Endodermal cell (in vitro differentiated cells): Measurements from ENCODE around the gene PRKD2. TPM values are rescaled to one million over a fixed set of nuclear protein-coding genes. Genes with fewer than 3 reads are reported as not detected.

Experiments
- DNase-seq: peaks from one replicate; pipeline ENCODE4 v3.0.0-alpha.2; 2017
- H3K27ac ChIP-seq: 2 replicates; pipeline ENCODE4 v1.5.1; 2013; ENCODE audit warnings: mild to moderate bottlenecking, low read depth, low read length, moderate library complexity
- H3K27me3 ChIP-seq: 2 replicates; pipeline ENCODE4 v1.6.1; 2013; ENCODE audit warnings: mild to moderate bottlenecking, low read length, moderate library complexity; ENCODE audit not compliant: insufficient read depth, control insufficient read depth, poor library complexity, severe bottlenecking
- H3K36me3 ChIP-seq: 2 replicates; pipeline ENCODE4 v1.7.0; 2013; ENCODE audit warnings: mild to moderate bottlenecking, low read length, moderate library complexity; ENCODE audit not compliant: control insufficient read depth, insufficient read depth
- H3K4me1 ChIP-seq: one replicate; pipeline ENCODE4 v1.7.0; 2013; ENCODE audit warnings: low read length; ENCODE audit not compliant: control insufficient read depth, insufficient read depth
- H3K4me3 ChIP-seq: 2 replicates; pipeline ENCODE4 v1.5.1; 2013; ENCODE audit warnings: mild to moderate bottlenecking, low read length, moderate library complexity
- H3K9ac ChIP-seq: 2 replicates; pipeline ENCODE4 v1.6.1; 2013; ENCODE audit warnings: mild to moderate bottlenecking, low read length, moderate library complexity; ENCODE audit not compliant: poor library complexity, severe bottlenecking; ENCODE audit errors: extremely low read depth
- H3K9me3 ChIP-seq: 2 replicates; pipeline ENCODE4 v1.6.1; 2013; ENCODE audit warnings: mild to moderate bottlenecking, low read length, moderate library complexity; ENCODE audit not compliant: control insufficient read depth
- H3K27ac Mint-ChIP-seq: 2 replicates; pipeline ENCODE4 v1.8.0; 2020; ENCODE audit warnings: mixed read lengths
- H3K27me3 Mint-ChIP-seq: 2 replicates; pipeline ENCODE4 v1.8.0; 2021; ENCODE audit warnings: mild to moderate bottlenecking, mixed read lengths; ENCODE audit not compliant: insufficient read depth
- H3K36me3 Mint-ChIP-seq: 2 replicates; pipeline ENCODE4 v1.8.0; 2020; ENCODE audit warnings: low read depth, mixed read lengths
- H3K4me1 Mint-ChIP-seq: 2 replicates; pipeline ENCODE4 v1.8.0; 2020; ENCODE audit warnings: mixed read lengths
- H3K4me3 Mint-ChIP-seq: 2 replicates; pipeline ENCODE4 v1.8.0; 2020; ENCODE audit warnings: mild to moderate bottlenecking, moderate library complexity, mixed read lengths
- H3K9me3 Mint-ChIP-seq: 2 replicates; pipeline ENCODE4 v1.8.0; 2020; ENCODE audit warnings: mild to moderate bottlenecking, mixed read lengths
- WGBS, 2 experiments: methylation state at CpG; one replicate each; pipeline versions ENCODE4 v1.1.5 to v1.1.7; 2013; ENCODE audit warnings: missing lambda C conversion rate in 2 of 2, mixed read lengths in 1 of 2; ENCODE audit not compliant: insufficient coverage in 1 of 2, insufficient read length in 1 of 2; 5-methylcytosine and 5-hydroxymethylcytosine counted together
- total RNA-seq, 2 donors: library from RNA; stranded (reverse); fragmentation: NEBNext Ultra II Directional in 1 of 2; extraction: Animal tissue kit (Norgen Biotek cat#: 25700) in 1 of 2; gene quantifications; 2 replicates in 1 of 2; 3 replicates in 1 of 2; pipeline ENCODE4 v1.2.1, GENCODE V29; 2021
- TF ChIP-seq, protein P1 (sequence below): fragments of 200-600 bp; sonication (generic); conservative IDR thresholded peaks from 2 replicates; pipeline ENCODE4 v1.5.0; 2021; ENCODE audit warnings: antibody characterized with exemption, mild to moderate bottlenecking

The PRKD2 gene
- total RNA-seq, 2 donors from 2014 or later = 80.5 to 90.8 TPM

DNA sequence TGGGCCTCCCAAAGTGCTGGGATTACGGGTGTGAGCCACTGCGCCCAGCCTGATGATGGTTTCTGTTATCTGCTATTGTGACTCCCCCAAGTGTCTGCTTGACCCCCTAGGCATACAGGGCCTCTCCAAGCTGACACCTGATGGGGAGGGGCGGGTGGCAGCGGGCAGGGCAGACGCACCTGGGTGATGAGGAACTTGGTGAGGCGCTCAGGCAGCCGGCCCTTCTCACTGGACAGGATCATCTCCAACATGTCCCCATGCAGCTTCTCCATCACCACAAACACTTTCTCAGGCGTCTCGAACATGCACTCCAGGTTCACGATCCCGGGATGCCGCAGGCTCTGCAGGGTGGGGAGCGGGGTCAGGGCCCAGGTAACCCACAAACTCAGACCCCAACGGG, 27.6 kb downstream of the PRKD2 start:
- Histone ChIP-seq H3K9me3 (peaks cover 8% of the 10 kb centered on the region), H3K9ac (no peak overlapping the region), H3K27me3 (no peaks in the 10 kb centered on the region), H3K4me1 (no peaks in the 10 kb centered on the region), H3K36me3 (peaks cover 78% of the 10 kb centered on the region), H3K27ac (no peak overlapping the region), H3K4me3 (no peak overlapping the region)
- Mint-ChIP-seq H3K36me3 (peaks cover 88% of the 10 kb centered on the region), H3K27ac (no peak overlapping the region), H3K27me3 (no peaks in the 10 kb centered on the region), H3K4me3 (no peak overlapping the region), H3K9me3 (no peaks in the 10 kb centered on the region), H3K4me1 (no peaks in the 10 kb centered on the region)
- TF ChIP-seq, protein P1, sequence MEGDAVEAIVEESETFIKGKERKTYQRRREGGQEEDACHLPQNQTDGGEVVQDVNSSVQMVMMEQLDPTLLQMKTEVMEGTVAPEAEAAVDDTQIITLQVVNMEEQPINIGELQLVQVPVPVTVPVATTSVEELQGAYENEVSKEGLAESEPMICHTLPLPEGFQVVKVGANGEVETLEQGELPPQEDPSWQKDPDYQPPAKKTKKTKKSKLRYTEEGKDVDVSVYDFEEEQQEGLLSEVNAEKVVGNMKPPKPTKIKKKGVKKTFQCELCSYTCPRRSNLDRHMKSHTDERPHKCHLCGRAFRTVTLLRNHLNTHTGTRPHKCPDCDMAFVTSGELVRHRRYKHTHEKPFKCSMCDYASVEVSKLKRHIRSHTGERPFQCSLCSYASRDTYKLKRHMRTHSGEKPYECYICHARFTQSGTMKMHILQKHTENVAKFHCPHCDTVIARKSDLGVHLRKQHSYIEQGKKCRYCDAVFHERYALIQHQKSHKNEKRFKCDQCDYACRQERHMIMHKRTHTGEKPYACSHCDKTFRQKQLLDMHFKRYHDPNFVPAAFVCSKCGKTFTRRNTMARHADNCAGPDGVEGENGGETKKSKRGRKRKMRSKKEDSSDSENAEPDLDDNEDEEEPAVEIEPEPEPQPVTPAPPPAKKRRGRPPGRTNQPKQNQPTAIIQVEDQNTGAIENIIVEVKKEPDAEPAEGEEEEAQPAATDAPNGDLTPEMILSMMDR = no peak
- no peak for DNase-seq
- 95 to 96% methylated on average over 6 to 14 of the region's 14 CpGs for WGBS, 2 experiments

DNA sequence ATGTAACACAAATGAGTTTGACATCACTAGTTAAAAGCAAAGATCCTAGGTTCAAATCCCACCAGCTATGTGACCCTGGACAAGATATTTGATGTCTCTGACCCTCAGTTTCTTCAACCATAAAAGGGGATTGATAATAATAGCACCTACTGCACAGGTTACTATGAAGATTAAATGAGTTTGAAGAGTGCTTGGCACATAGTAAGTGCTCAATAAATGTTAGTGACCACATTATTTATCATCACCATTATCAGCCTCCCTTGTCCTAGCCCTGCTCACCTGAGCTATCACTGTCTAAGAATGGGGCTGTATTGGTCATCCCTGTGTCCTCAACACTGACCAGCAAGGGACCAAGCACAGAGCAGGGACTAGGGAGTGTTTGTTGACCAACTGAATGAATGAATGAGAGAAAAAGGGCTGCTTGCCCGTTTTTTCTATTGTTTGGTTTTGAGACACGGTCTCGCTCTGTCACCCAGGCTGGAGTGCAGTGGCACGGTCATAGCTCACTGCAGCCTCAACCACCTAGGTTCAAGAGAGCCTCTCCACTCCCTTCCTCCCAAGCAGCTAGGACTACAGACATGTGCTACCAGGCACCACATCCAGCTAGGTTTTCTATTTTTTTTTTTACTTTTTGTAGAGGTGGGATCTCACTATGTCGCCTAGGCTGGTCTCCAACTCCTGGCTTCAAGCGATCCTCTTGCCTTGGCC, 29.3 kb downstream of the PRKD2 start:
- Mint-ChIP-seq H3K9me3 (no peaks in the 10 kb centered on the region), H3K4me1 (no peaks in the 10 kb centered on the region), H3K27ac (no peak overlapping the region), H3K4me3 (no peak overlapping the region), H3K27me3 (no peaks in the 10 kb centered on the region), H3K36me3 (peaks cover 84% of the 10 kb centered on the region)
- WGBS, 2 experiments = 95 to 97% methylated on average over 6 of the region's 6 CpGs
- H3K36me3 ChIP-seq = peaks cover 76% of the 10 kb centered on the region
- peaks cover 8% of the 10 kb centered on the region for H3K9me3 ChIP-seq
- TF ChIP-seq, protein P1 = no peak
- no peak overlapping the region for H3K9ac ChIP-seq
- H3K27ac ChIP-seq = no peak overlapping the region
- no peaks in the 10 kb centered on the region for H3K4me1 ChIP-seq
- no peak overlapping the region for H3K4me3 ChIP-seq
- no peaks in the 10 kb centered on the region for H3K27me3 ChIP-seq
- DNase-seq = no peak

DNA sequence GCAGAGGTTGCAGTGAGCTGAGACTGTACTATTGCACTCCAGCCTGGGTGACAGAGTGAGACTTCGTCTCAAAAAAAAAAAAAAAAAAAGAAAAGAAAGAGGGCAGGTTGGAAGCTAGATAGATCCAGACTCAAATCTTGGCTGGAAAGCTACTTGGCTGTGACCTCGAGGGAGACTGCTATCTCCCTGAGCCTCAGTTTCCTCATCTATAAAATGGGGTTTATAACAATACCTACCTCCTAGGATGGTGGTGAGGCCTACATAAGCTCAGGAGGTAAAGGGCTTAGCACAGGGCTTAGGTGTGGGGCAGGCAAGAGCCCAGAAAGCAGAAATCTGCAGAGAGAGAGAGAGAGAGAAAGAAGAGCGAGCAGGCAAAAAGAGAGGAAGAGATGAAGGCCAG, 31.7 kb downstream of the PRKD2 start:
- Histone ChIP-seq H3K27ac (no peak overlapping the region), H3K4me3 (no peak overlapping the region), H3K9me3 (no peaks in the 10 kb centered on the region), H3K27me3 (no peaks in the 10 kb centered on the region), H3K4me1 (no peaks in the 10 kb centered on the region), H3K36me3 (peaks cover 69% of the 10 kb centered on the region), H3K9ac (no peak overlapping the region)
- H3K9me3 Mint-ChIP-seq = no peaks in the 10 kb centered on the region
- DNase-seq = no peak
- WGBS, 2 experiments = 100% methylated on average over 3 of the region's 3 CpGs
- TF ChIP-seq, protein P1 = no peak
- H3K4me3 Mint-ChIP-seq = no peak overlapping the region
- peaks cover 74% of the 10 kb centered on the region for H3K36me3 Mint-ChIP-seq
- no peaks in the 10 kb centered on the region for H3K27me3 Mint-ChIP-seq
- H3K4me1 Mint-ChIP-seq = no peaks in the 10 kb centered on the region
- H3K27ac Mint-ChIP-seq = no peak overlapping the region
